ENCODE results near the gene NOXO1. TPM values are rescaled to one million over a fixed set of nuclear protein-coding genes. Genes with fewer than 3 reads are reported as not detected.

Gene NOXO1
- total RNA-seq, 1 experiment from 2014 or later: 1.2 TPM

DNA sequence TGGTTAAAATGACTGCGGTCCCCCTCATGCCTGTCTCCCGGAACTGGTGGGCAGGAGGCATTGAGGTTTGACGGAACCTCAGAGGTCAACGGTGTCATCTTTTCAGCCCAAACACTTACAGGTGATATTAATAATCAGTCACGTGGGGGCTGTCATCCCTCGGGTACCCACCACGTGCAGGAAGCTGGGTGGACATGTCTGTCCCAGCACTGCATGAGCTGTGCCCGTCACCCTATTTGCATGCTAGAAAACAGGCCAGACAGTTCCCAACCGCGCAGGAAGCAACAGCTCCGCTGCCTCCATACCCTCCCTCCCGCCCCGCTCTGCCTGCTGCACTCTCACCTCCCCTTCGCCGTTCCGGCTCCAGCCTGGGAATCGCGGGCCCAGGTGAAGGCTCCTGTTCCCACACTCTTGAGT is 9.9 kb upstream of the NOXO1 start:
- DNase-seq (ENCODE audit: low spot score): no peak
- peak overlapping the region; percentile 44 for H3K4me3 ChIP-seq (ENCODE audit: low read depth, low read length, poor library complexity, severe bottlenecking)
- ChIA-PET CTCF (interaction anchor here (0.6 kb wide), 1 partner anchor 10 kb away, joined by 3 read pairs; the partner anchor contains the start of gene NOXO1), POLR2A (ENCODE audit: low non-redundant PET) (no interaction called here)
- peaks cover 3% of the 10 kb centered on the region for H3K36me3 ChIP-seq (ENCODE audit: insufficient read depth, low read length, poor library complexity, severe bottlenecking)
- peaks cover 6% of the 10 kb centered on the region for H3K4me1 ChIP-seq (ENCODE audit: insufficient read depth, low read length, poor library complexity, severe bottlenecking)
- no TSS peak for BruUV-seq (replicated peaks)
- H3K27ac ChIP-seq (ENCODE audit: low read depth, low read length, poor library complexity, severe bottlenecking): no peak overlapping the region
- no peaks in the 10 kb centered on the region for H3K9me3 ChIP-seq (ENCODE audit: low read depth, low read length, poor library complexity, severe bottlenecking)
- TF ChIP-seq EZH2 (IDR thresholded peaks at IDR 0.05; ENCODE audit: borderline replicate concordance, low read depth, low read length, poor library complexity, severe bottlenecking): no peak
- intact Hi-C loops (cut with micrococcal nuclease; ENCODE audit: unreplicated experiment): no loop called here
- peaks cover 17% of the 10 kb centered on the region for H3K27me3 ChIP-seq (replicated peaks; ENCODE audit: insufficient read depth, low read depth, low read length, poor library complexity)

- BruUV-seq (replicated peaks): no TSS peak
- peaks cover 17% of the 10 kb centered on the region for H3K27me3 ChIP-seq (replicated peaks; ENCODE audit: insufficient read depth, low read depth, low read length, poor library complexity)
- TF ChIP-seq, protein P1, sequence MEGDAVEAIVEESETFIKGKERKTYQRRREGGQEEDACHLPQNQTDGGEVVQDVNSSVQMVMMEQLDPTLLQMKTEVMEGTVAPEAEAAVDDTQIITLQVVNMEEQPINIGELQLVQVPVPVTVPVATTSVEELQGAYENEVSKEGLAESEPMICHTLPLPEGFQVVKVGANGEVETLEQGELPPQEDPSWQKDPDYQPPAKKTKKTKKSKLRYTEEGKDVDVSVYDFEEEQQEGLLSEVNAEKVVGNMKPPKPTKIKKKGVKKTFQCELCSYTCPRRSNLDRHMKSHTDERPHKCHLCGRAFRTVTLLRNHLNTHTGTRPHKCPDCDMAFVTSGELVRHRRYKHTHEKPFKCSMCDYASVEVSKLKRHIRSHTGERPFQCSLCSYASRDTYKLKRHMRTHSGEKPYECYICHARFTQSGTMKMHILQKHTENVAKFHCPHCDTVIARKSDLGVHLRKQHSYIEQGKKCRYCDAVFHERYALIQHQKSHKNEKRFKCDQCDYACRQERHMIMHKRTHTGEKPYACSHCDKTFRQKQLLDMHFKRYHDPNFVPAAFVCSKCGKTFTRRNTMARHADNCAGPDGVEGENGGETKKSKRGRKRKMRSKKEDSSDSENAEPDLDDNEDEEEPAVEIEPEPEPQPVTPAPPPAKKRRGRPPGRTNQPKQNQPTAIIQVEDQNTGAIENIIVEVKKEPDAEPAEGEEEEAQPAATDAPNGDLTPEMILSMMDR (conservative IDR thresholded peaks at IDR 0.05; ENCODE audit: low read depth, low read length): no peak
- TF ChIP-seq EZH2 (IDR thresholded peaks at IDR 0.05; ENCODE audit: borderline replicate concordance, low read depth, low read length, poor library complexity, severe bottlenecking): no peak
Observed at GRCh38 chr16:1990351-1991134, 9.3 kb upstream of the NOXO1 start.

GRCh38 chr16:1990101-1990350 is 8.8 kb upstream of the NOXO1 start:
- ChIA-PET POLR2A (ENCODE audit: low non-redundant PET) (no interaction called here), CTCF (no interaction called here)
- Histone ChIP-seq H3K9me3 (ENCODE audit: low read depth, low read length, poor library complexity, severe bottlenecking) (no peaks in the 10 kb centered on the region), H3K27ac (ENCODE audit: low read depth, low read length, poor library complexity, severe bottlenecking) (no peak overlapping the region), H3K4me1 (ENCODE audit: insufficient read depth, low read length, poor library complexity, severe bottlenecking) (peaks cover 6% of the 10 kb centered on the region), H3K4me3 (ENCODE audit: low read depth, low read length, poor library complexity, severe bottlenecking) (peak overlapping the region; percentile 44), H3K36me3 (ENCODE audit: insufficient read depth, low read length, poor library complexity, severe bottlenecking) (peaks cover 7% of the 10 kb centered on the region), H3K27me3 (replicated peaks; ENCODE audit: insufficient read depth, low read depth, low read length, poor library complexity) (peaks cover 17% of the 10 kb centered on the region)
- intact Hi-C loops (cut with micrococcal nuclease; ENCODE audit: unreplicated experiment): no loop called here
- no TSS peak for BruUV-seq (replicated peaks)
- no peak for DNase-seq (ENCODE audit: low spot score)
- TF ChIP-seq, protein P1 (conservative IDR thresholded peaks at IDR 0.05; ENCODE audit: low read depth, low read length): no peak
- no peak for TF ChIP-seq EZH2 (IDR thresholded peaks at IDR 0.05; ENCODE audit: borderline replicate concordance, low read depth, low read length, poor library complexity, severe bottlenecking)

More at GRCh38 chr16:1990351-1991134, 9.3 kb upstream of the NOXO1 start:
- POLR2A ChIA-PET (ENCODE audit: low non-redundant PET): no interaction called here
- intact Hi-C loops (cut with micrococcal nuclease; ENCODE audit: unreplicated experiment): no loop called here
- Histone ChIP-seq H3K9me3 (ENCODE audit: low read depth, low read length, poor library complexity, severe bottlenecking) (no peaks in the 10 kb centered on the region), H3K4me1 (ENCODE audit: insufficient read depth, low read length, poor library complexity, severe bottlenecking) (peaks cover 6% of the 10 kb centered on the region), H3K4me3 (ENCODE audit: low read depth, low read length, poor library complexity, severe bottlenecking) (peak overlapping the region; percentile 44), H3K36me3 (ENCODE audit: insufficient read depth, low read length, poor library complexity, severe bottlenecking) (peaks cover 7% of the 10 kb centered on the region), H3K27ac (ENCODE audit: low read depth, low read length, poor library complexity, severe bottlenecking) (no peak overlapping the region)
- CTCF ChIA-PET: interaction anchor here (0.6 kb wide), 1 partner anchor 9 kb away, joined by 3 read pairs; the partner anchor contains the start of gene NOXO1
- DNase-seq (ENCODE audit: low spot score): no peak

Measured in A673 (cell line).